Nephron progenitor cell (in vitro differentiated cells): ENCODE data around the gene CNNM1.
A peak's percentile ranks its signal among the peaks of the same experiment; 100 is the strongest.

Experiments used
- DNase-seq: peaks from one replicate; pipeline ENCODE4 v3.0.0; 2021
- H3K27ac Mint-ChIP-seq: 2 replicates; pipeline ENCODE4 v1.8.0; 2021; ENCODE audit warnings: mild to moderate bottlenecking, moderate library complexity, mixed read lengths
- H3K27me3 Mint-ChIP-seq: 2 replicates; pipeline ENCODE4 v1.8.0; 2021; ENCODE audit warnings: mild to moderate bottlenecking, low read depth, mixed read lengths; ENCODE audit not compliant: poor library complexity
- H3K36me3 Mint-ChIP-seq: 2 replicates; pipeline ENCODE4 v1.8.0; 2021; ENCODE audit warnings: low read depth, mixed read lengths
- H3K4me1 Mint-ChIP-seq: 2 replicates; pipeline ENCODE4 v1.8.0; 2021; ENCODE audit warnings: mixed read lengths
- H3K4me3 Mint-ChIP-seq: 2 replicates; pipeline ENCODE4 v1.8.0; 2021; ENCODE audit warnings: mild to moderate bottlenecking, moderate library complexity, mixed read lengths
- H3K9me3 Mint-ChIP-seq: 2 replicates; pipeline ENCODE4 v1.8.0; 2021; ENCODE audit warnings: mild to moderate bottlenecking, moderate library complexity, mixed read lengths
- TF ChIP-seq, protein P1 (sequence below): fragments of 200-600 bp; sonication (generic); IDR thresholded peaks from 2 replicates; pipeline ENCODE4 v1.5.0; 2021; ENCODE audit warnings: antibody characterized with exemption

Gene CNNM1

GRCh38 chr10:99329304-99329553 lies at the start of gene CNNM1:
Gene CNNM1, plus strand, starts transcription at chr10:99329356. Its CDS starts 32 bp downstream, at chr10:99329388.
- Mint-ChIP-seq H3K27me3 (peaks cover 88% of the 10 kb centered on the region), H3K36me3 (no peaks in the 10 kb centered on the region), H3K27ac (no peak within 1 kb of the TSS), H3K4me3 (peak within 1 kb of the TSS; percentile 77), H3K9me3 (peaks cover 7% of the 10 kb centered on the region), H3K4me1 (peaks cover 7% of the 10 kb centered on the region)
- DNase-seq = peak; percentile 65
- TF ChIP-seq, protein P1, sequence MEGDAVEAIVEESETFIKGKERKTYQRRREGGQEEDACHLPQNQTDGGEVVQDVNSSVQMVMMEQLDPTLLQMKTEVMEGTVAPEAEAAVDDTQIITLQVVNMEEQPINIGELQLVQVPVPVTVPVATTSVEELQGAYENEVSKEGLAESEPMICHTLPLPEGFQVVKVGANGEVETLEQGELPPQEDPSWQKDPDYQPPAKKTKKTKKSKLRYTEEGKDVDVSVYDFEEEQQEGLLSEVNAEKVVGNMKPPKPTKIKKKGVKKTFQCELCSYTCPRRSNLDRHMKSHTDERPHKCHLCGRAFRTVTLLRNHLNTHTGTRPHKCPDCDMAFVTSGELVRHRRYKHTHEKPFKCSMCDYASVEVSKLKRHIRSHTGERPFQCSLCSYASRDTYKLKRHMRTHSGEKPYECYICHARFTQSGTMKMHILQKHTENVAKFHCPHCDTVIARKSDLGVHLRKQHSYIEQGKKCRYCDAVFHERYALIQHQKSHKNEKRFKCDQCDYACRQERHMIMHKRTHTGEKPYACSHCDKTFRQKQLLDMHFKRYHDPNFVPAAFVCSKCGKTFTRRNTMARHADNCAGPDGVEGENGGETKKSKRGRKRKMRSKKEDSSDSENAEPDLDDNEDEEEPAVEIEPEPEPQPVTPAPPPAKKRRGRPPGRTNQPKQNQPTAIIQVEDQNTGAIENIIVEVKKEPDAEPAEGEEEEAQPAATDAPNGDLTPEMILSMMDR = no peak

DNA sequence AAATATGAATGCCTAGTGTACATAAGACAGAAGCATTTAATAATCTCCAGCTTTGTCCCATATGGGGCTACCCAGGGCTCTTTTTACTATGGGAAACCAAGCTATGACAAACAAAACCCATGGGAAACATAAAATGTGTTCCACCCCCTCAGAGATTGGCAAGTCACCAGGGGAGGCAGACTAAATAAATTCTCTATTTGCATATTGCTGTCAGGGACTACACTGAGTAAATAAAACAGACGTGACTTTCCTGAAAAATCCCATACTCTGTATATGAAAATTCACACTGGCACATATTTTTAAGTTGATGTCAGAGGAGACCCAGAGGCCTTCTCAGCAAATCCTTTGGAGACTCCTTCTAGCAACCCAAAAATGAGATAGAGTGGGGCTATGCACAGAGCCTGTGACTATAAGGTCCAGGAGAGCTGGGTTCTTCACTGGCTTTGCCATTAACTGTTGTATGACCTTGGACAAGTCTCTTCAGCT lies 49.5 kb upstream of the CNNM1 start:
- H3K27me3 Mint-ChIP-seq = peaks cover 9% of the 10 kb centered on the region
- no peaks in the 10 kb centered on the region for H3K4me1 Mint-ChIP-seq
- peaks cover 20% of the 10 kb centered on the region for H3K9me3 Mint-ChIP-seq
- no peaks in the 10 kb centered on the region for H3K36me3 Mint-ChIP-seq
- no peak overlapping the region for H3K4me3 Mint-ChIP-seq
- TF ChIP-seq, protein P1 = no peak
- no peak overlapping the region for H3K27ac Mint-ChIP-seq
- DNase-seq = no peak

DNA sequence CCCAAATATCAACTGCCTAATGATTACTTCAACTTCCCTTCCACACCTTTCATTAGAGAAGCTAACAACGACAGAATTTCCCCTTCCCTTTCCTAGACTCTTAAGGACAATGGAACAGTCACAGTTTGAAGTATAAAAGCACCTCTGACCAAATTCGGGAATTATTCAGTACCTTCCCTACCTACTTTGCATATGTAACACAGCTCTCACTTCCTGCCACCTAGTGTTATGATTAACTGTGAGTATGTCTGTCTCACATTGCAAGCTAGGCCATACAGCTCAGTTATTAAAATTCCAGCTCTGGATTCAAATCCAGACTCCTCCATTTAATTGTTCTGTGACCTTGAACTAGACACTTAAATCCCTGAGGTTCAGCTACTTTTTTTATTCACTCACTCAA lies 48.7 kb upstream of the CNNM1 start:
- no peak overlapping the region for H3K4me3 Mint-ChIP-seq
- no peak for DNase-seq
- H3K36me3 Mint-ChIP-seq = no peaks in the 10 kb centered on the region
- TF ChIP-seq, protein P1 = no peak
- no peak overlapping the region for H3K27ac Mint-ChIP-seq
- peaks cover 20% of the 10 kb centered on the region for H3K9me3 Mint-ChIP-seq
- H3K27me3 Mint-ChIP-seq = peaks cover 9% of the 10 kb centered on the region
- H3K4me1 Mint-ChIP-seq = no peaks in the 10 kb centered on the region

DNA sequence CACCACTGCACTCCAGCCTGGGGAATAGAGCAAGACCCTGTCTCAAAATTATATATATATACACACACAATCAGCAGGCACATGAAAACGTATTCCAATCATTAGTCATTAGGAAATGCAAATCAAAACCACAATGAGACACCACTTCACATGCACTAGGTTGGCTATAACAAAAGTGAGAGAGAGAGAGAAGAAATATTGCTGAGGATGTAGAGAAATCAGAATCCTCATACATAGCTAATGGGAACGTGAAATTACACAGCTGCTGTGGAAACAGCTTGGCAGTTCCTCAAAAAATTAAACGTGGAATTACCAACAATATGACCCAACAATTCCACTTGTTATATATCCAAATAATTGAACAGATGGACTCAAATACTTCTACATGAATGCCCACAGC lies 43.3 kb upstream of the CNNM1 start:
- Mint-ChIP-seq H3K9me3 (peaks cover 20% of the 10 kb centered on the region), H3K4me1 (no peaks in the 10 kb centered on the region), H3K4me3 (no peak overlapping the region), H3K27ac (no peak overlapping the region), H3K36me3 (no peaks in the 10 kb centered on the region), H3K27me3 (peaks cover 19% of the 10 kb centered on the region)
- TF ChIP-seq, protein P1 = no peak
- DNase-seq = no peak

- Mint-ChIP-seq H3K27ac (no peak overlapping the region), H3K36me3 (no peaks in the 10 kb centered on the region), H3K4me3 (no peak overlapping the region), H3K9me3 (no peaks in the 10 kb centered on the region), H3K27me3 (peaks cover 20% of the 10 kb centered on the region), H3K4me1 (no peaks in the 10 kb centered on the region)
- TF ChIP-seq, protein P1 = no peak
- DNase-seq = no peak
Measured at GRCh38 chr10:99290306-99290705, 38.9 kb upstream of the CNNM1 start.

GRCh38 chr10:99292159-99292558 lies 37.0 kb upstream of the CNNM1 start:
- H3K9me3 Mint-ChIP-seq = no peaks in the 10 kb centered on the region
- H3K36me3 Mint-ChIP-seq = no peaks in the 10 kb centered on the region
- H3K4me1 Mint-ChIP-seq = no peaks in the 10 kb centered on the region
- DNase-seq = no peak
- no peak overlapping the region for H3K27ac Mint-ChIP-seq
- H3K27me3 Mint-ChIP-seq = peaks cover 15% of the 10 kb centered on the region
- no peak overlapping the region for H3K4me3 Mint-ChIP-seq
- TF ChIP-seq, protein P1 = no peak
